Measurements from ENCODE around the gene KRT35.

- TF ChIP-seq CTCF (IDR thresholded peaks at IDR 0.05; ENCODE audit: borderline replicate concordance, extremely low read depth, low read length, poor library complexity, severe bottlenecking) (no peak), EZH2 (IDR thresholded peaks at IDR 0.05; ENCODE audit: borderline replicate concordance, low read depth, low read length, severe bottlenecking) (no peak)
These were observed 11.4 kb upstream of the KRT35 start for GRCh38 chr17:41492351-41492750.

Measured in DND-41 (cell line).